H1 (cell line): Measurements from ENCODE around the gene PPP2R3B. TPM values are rescaled to one million over a fixed set of nuclear protein-coding genes. Genes with fewer than 3 reads are reported as not detected.

Experiments used
- CHD1 ChIP-seq: IDR thresholded peaks from 2 replicates; pipeline ENCODE4 v1.6.1; 2012; ENCODE audit warnings: low read depth, low read length, improper control_type of control experiment
- CREB1 ChIP-seq: IDR thresholded peaks from 2 replicates; pipeline ENCODE4 v1.6.1; 2012; ENCODE audit warnings: inconsistent platforms
- CTCF ChIP-seq, 3 experiments: IDR thresholded peaks; 1 replicate in 2 of 3; 2 replicates in 1 of 3; pipeline versions ENCODE4 v1.5.1 to v1.6.1; 2011; ENCODE audit warnings: low read length in 3 of 3, mild to moderate bottlenecking in 3 of 3, inconsistent platforms in 2 of 3, low read depth in 1 of 3, moderate library complexity in 1 of 3; ENCODE audit not compliant: insufficient read depth in 1 of 3; ENCODE audit errors: control extremely low read depth in 1 of 3
- JUND ChIP-seq: IDR thresholded peaks from 2 replicates; pipeline ENCODE4 v1.6.1; 2011; ENCODE audit warnings: mild to moderate bottlenecking, improper control_type of control experiment, low read length
- KDM4A ChIP-seq: IDR thresholded peaks from one replicate; pipeline ENCODE4 v1.7.1; 2012; ENCODE audit warnings: low read depth, mild to moderate bottlenecking, moderate library complexity, low read length, inconsistent platforms; ENCODE audit not compliant: severe bottlenecking
- MAX ChIP-seq: IDR thresholded peaks from 2 replicates; pipeline ENCODE4 v1.6.1; 2012; ENCODE audit warnings: inconsistent platforms
- NRF1 ChIP-seq: IDR thresholded peaks from 2 replicates; pipeline ENCODE4 v1.6.1; 2011; ENCODE audit warnings: mild to moderate bottlenecking, low read depth, low read length, improper control_type of control experiment
- RBBP5 ChIP-seq: IDR thresholded peaks from 2 replicates; pipeline ENCODE4 v1.7.1; 2012; ENCODE audit warnings: low read depth, mild to moderate bottlenecking, inconsistent platforms, low read length, moderate library complexity, borderline replicate concordance
- SIN3A ChIP-seq, 2 experiments: IDR thresholded peaks in 1 of 2; conservative IDR thresholded peaks in 1 of 2; 2 replicates each; pipeline ENCODE4 v1.6.1; 2011 to 2012; ENCODE audit warnings: low read length in 2 of 2, improper control_type of control experiment in 1 of 2, low read depth in 1 of 2, mild to moderate bottlenecking in 1 of 2
- SIX5 ChIP-seq: IDR thresholded peaks from 2 replicates; pipeline ENCODE4 v1.6.1; 2011; ENCODE audit warnings: mild to moderate bottlenecking, low read depth, low read length
- SP2 ChIP-seq: IDR thresholded peaks from 2 replicates; pipeline ENCODE4 v1.6.1; 2012; ENCODE audit warnings: mild to moderate bottlenecking, low read length, inconsistent platforms
- SUZ12 ChIP-seq: fragments of 200-600 bp; sonication (generic); IDR thresholded peaks from 2 replicates; pipeline ENCODE4 v1.6.1; 2012; ENCODE audit warnings: mild to moderate bottlenecking, inconsistent platforms, low read length, moderate library complexity, mixed read lengths
- TAF1 ChIP-seq: IDR thresholded peaks from 2 replicates; pipeline ENCODE4 v1.6.1; 2011; ENCODE audit warnings: mild to moderate bottlenecking, low read depth, low read length
- polyA plus RNA-seq, 7 experiments: library from polyadenylated mRNA; depleted of rRNA in 3 of 7; stranded (reverse) in 5 of 7; unstranded in 2 of 7; fragments of >200 nt in 5 of 7; fragments of 200-250 nt in 2 of 7; gene quantifications; 1 replicate in 5 of 7; 2 replicates in 1 of 7; 4 replicates in 1 of 7; pipeline versions ENCODE4 v1.2.1 to v1.2.3, GENCODE V29; 2011 to 2013; ENCODE audit warnings: missing spikeins in 2 of 7, mixed read lengths in 2 of 7
- total RNA-seq: library from RNA; stranded (reverse); fragmentation: NEBNext Ultra II Directional; extraction: Animal tissue kit (Norgen Biotek cat#: 25700); gene quantifications from 2 replicates; pipeline ENCODE4 v1.2.1, GENCODE V29; 2021

The PPP2R3B gene
- total and polyA plus RNA-seq, 2 of the 8 experiments (the other 6 are each of a cell fraction or from before 2014, with no cell fraction given) = 47.6 to 86.7 TPM

DNA sequence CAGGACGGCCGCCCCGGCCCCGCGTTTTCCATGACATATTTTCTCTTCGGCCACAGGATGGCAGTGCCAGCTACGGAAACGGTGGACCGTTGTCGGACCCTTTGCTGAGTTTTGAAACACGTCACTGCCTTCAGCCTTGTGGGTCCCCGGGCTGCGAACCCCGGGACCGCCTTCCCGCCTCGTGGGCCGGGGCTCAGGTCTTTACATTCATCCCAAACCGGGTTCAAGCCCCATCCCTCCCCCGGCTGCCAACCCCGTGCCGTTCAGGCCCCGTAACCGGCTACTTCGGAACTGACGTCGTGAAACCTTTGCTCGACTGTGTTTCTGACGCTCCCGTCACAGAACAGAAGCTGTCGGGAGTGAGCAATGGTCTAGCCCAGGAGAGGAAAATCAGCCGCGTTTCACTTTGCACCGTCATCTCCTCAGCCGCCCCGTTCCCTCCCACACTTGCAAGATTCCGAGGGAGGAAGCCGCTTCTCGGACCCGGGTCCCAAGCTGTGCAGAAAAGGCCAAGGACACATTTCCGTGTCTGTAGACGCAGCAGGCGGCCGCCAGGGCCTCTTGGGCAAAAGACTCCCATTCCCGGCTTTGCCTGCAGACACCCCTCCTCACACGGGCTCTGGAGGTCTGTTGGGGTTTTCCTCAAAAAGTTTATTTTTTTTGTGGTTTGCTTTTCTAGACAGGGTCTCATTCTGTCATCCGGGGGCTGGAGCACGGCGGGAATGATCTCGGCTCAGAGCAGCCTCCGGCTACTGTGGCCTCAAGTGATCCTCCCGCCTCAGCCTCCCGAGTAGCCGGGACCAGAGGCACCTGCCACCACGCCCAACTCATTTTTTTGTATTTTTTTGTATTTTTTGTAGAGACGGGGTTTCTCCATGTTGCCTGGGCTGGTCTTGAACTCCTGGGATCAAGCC lies 41.4 kb upstream of the PPP2R3B start (continued):
- TF ChIP-seq MAX (peak; percentile 41; the same call in 1 of the 2 replicates), JUND (no peak), CTCF (IDR thresholded peaks at IDR 0.05; ENCODE audit: control extremely low read depth in 1 of 3, insufficient read depth in 1 of 3, low read depth in 1 of 3, low read length in 3 of 3) (peak in 2 of 3 experiments; percentile 61 to 62; a peak in 3 of 4 replicates), KDM4A (peak; percentile 14), NRF1 (no peak), TAF1 (no peak), SUZ12 (peak; percentile 28; the same call in 1 of the 2 replicates), SIN3A (conservative IDR thresholded peaks at IDR 0.05 in 1 of 2, IDR thresholded peaks at IDR 0.05 in 1 of 2; ENCODE audit: low read depth in 1 of 2, low read length in 2 of 2) (no peak), RBBP5 (0 out of 2 replicates have a peak, but pooled peaks have one; percentile 36), SP2 (no peak), SIX5 (no peak), CHD1 (no peak), CREB1 (peak; percentile 40)
